SK-N-SH (cell line): Measurements from ENCODE around the gene CETN3. TPM values are rescaled to one million over a fixed set of nuclear protein-coding genes. Genes with fewer than 3 reads are reported as not detected.

Experiments used
- CTCF ChIA-PET: fragments of 300-600, 350-600 bp; formaldehyde crosslinking; extraction: SDS; loops from one replicate; lab custom pipeline; 2021; lab: Yijun Ruan, JAX
- POLR2A ChIA-PET: fragments of 350-600 bp; sonication (Branson Sonifier 250); formaldehyde crosslinking; extraction: SDS; loops from one replicate; lab custom pipeline; 2020; ENCODE audit warnings: antibody characterized with exemption, inconsistent platforms; lab: Yijun Ruan, JAX
- DNase-seq: peaks from one replicate; pipeline ENCODE4 v3.0.0; 2012
- H2AFZ ChIP-seq: fragments of 200-600 bp; sonication (generic); 2 replicates; pipeline ENCODE4 v1.8.1; 2016; ENCODE audit warnings: antibody characterized with exemption, mild to moderate bottlenecking, low read depth
- H3F3A ChIP-seq: fragments of 200-600 bp; sonication (generic); replicated peaks from 2 replicates; pipeline ENCODE3; 2016; ENCODE audit warnings: antibody characterized with exemption, mild to moderate bottlenecking; ENCODE audit not compliant: insufficient read depth
- H3K27ac ChIP-seq, 2 experiments: fragments of 200-500 bp in 1 of 2; fragments of 200-600 bp in 1 of 2; sonication (Bioruptor generic) in 1 of 2; sonication (generic), shearing (Covaris generic) in 1 of 2; 2 replicates each; pipeline versions ENCODE4 v1.5.1 to v1.6.1; 2014 to 2016; ENCODE audit warnings: low read depth in 2 of 2, inconsistent platforms in 1 of 2, low read length in 1 of 2, mild to moderate bottlenecking in 1 of 2, mixed read lengths in 1 of 2
- H3K27me3 ChIP-seq: fragments of 200-600 bp; sonication (generic), shearing (Covaris generic); 2 replicates; pipeline ENCODE4 v1.6.1; 2016; ENCODE audit warnings: mixed run types; ENCODE audit not compliant: insufficient read depth
- H3K36me3 ChIP-seq, 2 experiments: fragments of 200-500 bp in 1 of 2; fragments of 200-600 bp in 1 of 2; sonication (Bioruptor generic) in 1 of 2; sonication (generic) in 1 of 2; replicated peaks in 1 of 2; 2 replicates each; pipeline versions ENCODE3 to v1.5.1; 2014 to 2016; ENCODE audit warnings: low read length in 1 of 2, mild to moderate bottlenecking in 1 of 2; ENCODE audit not compliant: insufficient read depth in 2 of 2, control insufficient read depth in 1 of 2
- H3K4me1 ChIP-seq, 2 experiments: fragments of 200-500 bp in 1 of 2; fragments of 200-600 bp in 1 of 2; sonication (Bioruptor generic) in 1 of 2; sonication (generic), shearing (Covaris generic) in 1 of 2; 2 replicates each; pipeline versions ENCODE4 v1.5.1 to v1.6.1; 2014 to 2016; ENCODE audit warnings: low read depth in 1 of 2, low read length in 1 of 2, mixed run types in 1 of 2; ENCODE audit not compliant: insufficient read depth in 2 of 2, control insufficient read depth in 1 of 2
- H3K4me2 ChIP-seq: fragments of 200-600 bp; sonication (generic), shearing (Covaris generic); 2 replicates; pipeline ENCODE4 v1.6.1; 2017; ENCODE audit warnings: mixed run types
- H3K4me3 ChIP-seq, 2 experiments: fragments of 200-500 bp in 1 of 2; fragments of 200-600 bp in 1 of 2; sonication (Bioruptor generic) in 1 of 2; sonication (generic), shearing (Covaris generic) in 1 of 2; 2 replicates each; pipeline versions ENCODE4 v1.5.1 to v1.8.1; 2014 to 2016; ENCODE audit warnings: low read depth in 2 of 2, inconsistent platforms in 1 of 2, low read length in 1 of 2, mild to moderate bottlenecking in 1 of 2, mixed read lengths in 1 of 2, moderate library complexity in 1 of 2
- H3K79me2 ChIP-seq: fragments of 200-600 bp; sonication (generic); 2 replicates; pipeline ENCODE4 v1.8.1; 2017; ENCODE audit warnings: mild to moderate bottlenecking; ENCODE audit not compliant: insufficient read depth
- H3K9ac ChIP-seq: fragments of 200-600 bp; sonication (generic); 2 replicates; pipeline ENCODE4 v1.6.1; 2017; ENCODE audit warnings: mixed run types
- H3K9me2 ChIP-seq: fragments of 200-600 bp; sonication (generic); 2 replicates; pipeline ENCODE4 v1.6.1; 2017; ENCODE audit warnings: mixed run types
- H3K9me3 ChIP-seq: fragments of 200-600 bp; sonication (generic); 2 replicates; pipeline ENCODE4 v1.6.1; 2017; ENCODE audit warnings: mixed run types, mild to moderate bottlenecking, moderate library complexity
- H4K20me1 ChIP-seq: fragments of 200-600 bp; sonication (generic); 2 replicates; pipeline ENCODE4 v1.6.1; 2017; ENCODE audit warnings: mild to moderate bottlenecking, mixed run types; ENCODE audit not compliant: insufficient read depth
- ELF1 ChIP-seq: IDR thresholded peaks from 2 replicates; pipeline ENCODE4 v1.4.0; 2012
- EP300 ChIP-seq, 2 experiments: IDR thresholded peaks; 2 replicates each; pipeline versions ENCODE4 v1.4.0 to v1.6.1; 2012; ENCODE audit warnings: borderline replicate concordance in 1 of 2, low read depth in 1 of 2, low read length in 1 of 2
- EZH2phosphoT487 ChIP-seq: fragments of 200-600 bp; sonication (generic); IDR thresholded peaks from 2 replicates; pipeline ENCODE4 v1.6.1; 2017; ENCODE audit warnings: low read depth, mixed run types, mild to moderate bottlenecking, antibody characterized with exemption, moderate library complexity, borderline replicate concordance
- FOSL2 ChIP-seq: IDR thresholded peaks from 2 replicates; pipeline ENCODE4 v1.4.0; 2012; ENCODE audit warnings: low read depth, mild to moderate bottlenecking, moderate library complexity, borderline replicate concordance
- FOXJ3 ChIP-seq: sonication (generic); formaldehyde crosslinking; IDR thresholded peaks from 2 replicates; pipeline ENCODE4 v1.5.1; 2020; ENCODE audit warnings: mild to moderate bottlenecking, missing genetic modification reagents
- MEF2A ChIP-seq: IDR thresholded peaks from 2 replicates; pipeline ENCODE4 v1.4.0; 2012; ENCODE audit warnings: low read depth, borderline replicate concordance
- MXI1 ChIP-seq: IDR thresholded peaks from 2 replicates; pipeline ENCODE4 v1.6.1; 2012; ENCODE audit warnings: mild to moderate bottlenecking, low read depth, low read length, improper control_type of control experiment
- NFIC ChIP-seq: IDR thresholded peaks from 2 replicates; pipeline ENCODE4 v1.4.0; 2012; ENCODE audit warnings: borderline replicate concordance
- NRF1 ChIP-seq: IDR thresholded peaks from 2 replicates; pipeline ENCODE4 v1.6.1; 2012; ENCODE audit warnings: low read depth, mild to moderate bottlenecking, low read length
- POLR2AphosphoS5 ChIP-seq: IDR thresholded peaks from 2 replicates; pipeline ENCODE4 v1.6.1; 2012; ENCODE audit warnings: low read depth, low read length
- REST ChIP-seq: IDR thresholded peaks from 2 replicates; pipeline ENCODE4 v1.6.1; 2012; ENCODE audit warnings: mild to moderate bottlenecking, low read depth, low read length, moderate library complexity
- RFX5 ChIP-seq: IDR thresholded peaks from 2 replicates; pipeline ENCODE4 v1.6.1; 2012; ENCODE audit warnings: mild to moderate bottlenecking, improper control_type of control experiment, low read length
- SIN3A ChIP-seq: IDR thresholded peaks from 2 replicates; pipeline ENCODE4 v1.6.1; 2012; ENCODE audit warnings: low read depth, mild to moderate bottlenecking, low read length, moderate library complexity, borderline replicate concordance
- SMC3 ChIP-seq: IDR thresholded peaks from 2 replicates; pipeline ENCODE4 v1.6.1; 2012; ENCODE audit warnings: low read depth, low read length, improper control_type of control experiment
- TAF1 ChIP-seq: IDR thresholded peaks from 2 replicates; pipeline ENCODE4 v1.6.1; 2012; ENCODE audit warnings: low read depth, mild to moderate bottlenecking, low read length, moderate library complexity, borderline replicate concordance
- TCF12 ChIP-seq: IDR thresholded peaks from 2 replicates; pipeline ENCODE4 v1.4.0; 2012
- TEAD4 ChIP-seq: IDR thresholded peaks from 2 replicates; pipeline ENCODE4 v1.4.0; 2012; ENCODE audit warnings: mild to moderate bottlenecking, borderline replicate concordance; ENCODE audit not compliant: insufficient read depth
- USF2 ChIP-seq: fragments of 150-350 bp; IDR thresholded peaks from 2 replicates; pipeline ENCODE4 v1.6.1; 2017; ENCODE audit warnings: antibody characterized with exemption, low read length, low read depth, borderline replicate concordance
- YY1 ChIP-seq: IDR thresholded peaks from 2 replicates; pipeline ENCODE4 v1.4.0; 2012; ENCODE audit warnings: low read depth, mild to moderate bottlenecking
- WGBS: methylation state at CpG from one replicate; pipeline ENCODE4 v1.1.6; 2017; ENCODE audit warnings: low lambda C conversion rate; 5-methylcytosine and 5-hydroxymethylcytosine counted together
- polyA plus RNA-seq, 3 experiments: library from polyadenylated mRNA; depleted of rRNA; stranded (reverse); fragments of >200 nt; gene quantifications; 2 replicates each; pipeline ENCODE4 v1.2.3, GENCODE V29; 2012

Gene CETN3
- polyA plus RNA-seq, 1 of the 3 experiments (the other 2 are of a cell fraction): 3.6 TPM

- H3K36me3 ChIP-seq: no peaks in the 10 kb centered on the region
- no peak overlapping the region for H3K4me3 ChIP-seq
- H3K27me3 ChIP-seq: no peaks in the 10 kb centered on the region
- H2AFZ ChIP-seq: no peak overlapping the region
- no peaks in the 10 kb centered on the region for H3K9me3 ChIP-seq
- 49% methylated on average over 3 of the region's 3 CpGs for WGBS
- ChIA-PET CTCF (interaction anchor here (0.6 kb wide), 1 partner anchor 39 kb away, joined by 3 read pairs; no protein-coding TSS in a partner anchor), POLR2A (no interaction called here)
- no peaks in the 10 kb centered on the region for H3K9me2 ChIP-seq
- H3F3A ChIP-seq: no peaks in the 10 kb centered on the region
- H3K4me1 ChIP-seq: no peaks in the 10 kb centered on the region
- no peaks in the 10 kb centered on the region for H4K20me1 ChIP-seq
- no peak for DNase-seq
- no peak for TF ChIP-seq POLR2AphosphoS5
- TF ChIP-seq USF2: no peak
- no peak for TF ChIP-seq SIN3A
- no peak for TF ChIP-seq TAF1
- no peak for TF ChIP-seq EP300 (IDR thresholded peaks at IDR 0.05; ENCODE audit: borderline replicate concordance in 1 of 2, low read depth in 1 of 2, low read length in 1 of 2)
- TF ChIP-seq TCF12: no peak
- no peak for TF ChIP-seq FOSL2
- TF ChIP-seq SMC3: no peak
- no peak for TF ChIP-seq RFX5
- TF ChIP-seq FOXJ3 (CRISPR knock-in tag): no peak
- no peak for TF ChIP-seq YY1
- no peak for TF ChIP-seq NFIC
- no peak for TF ChIP-seq ELF1
- TF ChIP-seq EZH2phosphoT487: no peak
- TF ChIP-seq NRF1: no peak
- no peak for TF ChIP-seq TEAD4
- no peak overlapping the region for H3K27ac ChIP-seq
- H3K9ac ChIP-seq: no peak overlapping the region
- H3K79me2 ChIP-seq: no peaks in the 10 kb centered on the region
- H3K4me2 ChIP-seq: no peak overlapping the region
Observed at GRCh38 chr5:90368454-90369246, 40.9 kb downstream of the CETN3 start.

- POLR2A ChIA-PET: no interaction called here
- no peak overlapping the region for H3K9ac ChIP-seq
- no peak overlapping the region for H3K4me3 ChIP-seq
- H3K27ac ChIP-seq: no peak overlapping the region
- no peaks in the 10 kb centered on the region for H3K27me3 ChIP-seq
- no peaks in the 10 kb centered on the region for H4K20me1 ChIP-seq
- H3K9me2 ChIP-seq: no peaks in the 10 kb centered on the region
- DNase-seq: no peak
- H3K4me2 ChIP-seq: no peak overlapping the region
- no peaks in the 10 kb centered on the region for H3K4me1 ChIP-seq
- no peaks in the 10 kb centered on the region for H3K9me3 ChIP-seq
- no peaks in the 10 kb centered on the region for H3K36me3 ChIP-seq
- 19% methylated on average over 1 of the region's 1 CpG for WGBS
- no peak overlapping the region for H2AFZ ChIP-seq
- CTCF ChIA-PET: interaction anchor here (0.6 kb wide), 1 partner anchor 38 kb away, joined by 3 read pairs; no protein-coding TSS in a partner anchor
- TF ChIP-seq YY1: no peak
- TF ChIP-seq EZH2phosphoT487: no peak
- TF ChIP-seq TCF12: no peak
- TF ChIP-seq MEF2A: no peak
- no peak for TF ChIP-seq USF2
- no peak for TF ChIP-seq MXI1
- TF ChIP-seq REST: no peak
- H3F3A ChIP-seq: no peaks in the 10 kb centered on the region
- H3K79me2 ChIP-seq: no peaks in the 10 kb centered on the region
Observed at GRCh38 chr5:90367879-90368278, 41.7 kb downstream of the CETN3 start.
